Measurements from ENCODE around the gene SPEN. TPM values are rescaled to one million over a fixed set of nuclear protein-coding genes. Genes with fewer than 3 reads are reported as not detected.
A peak's percentile ranks its signal among the peaks of the same experiment; 100 is the strongest.

The SPEN gene
- total and polyA plus RNA-seq, 9 of the 15 experiments (the other 6 are each of a cell fraction or from before 2014, with no cell fraction given), result 5.7 to 87.5 (median 27.2) TPM

- TF ChIP-seq HINFP (tag; conservative IDR thresholded peaks at IDR 0.05; ENCODE audit: low read depth), result no peak
- no peak for TF ChIP-seq IRF2 (CRISPR knock-in tag; IDR thresholded peaks at IDR 0.05)
- peak; percentile 80 for TF ChIP-seq CHD1 (IDR thresholded peaks at IDR 0.05; ENCODE audit: low read length)
- TF ChIP-seq ZNF785 (CRISPR knock-in tag; IDR thresholded peaks at IDR 0.05), result no peak
- no peak for TF ChIP-seq KAT2B (IDR thresholded peaks at IDR 0.05; ENCODE audit: low read depth, low read length)
- no peak for TF ChIP-seq TCFL5 (CRISPR knock-in tag; conservative IDR thresholded peaks at IDR 0.05)
- TF ChIP-seq NFXL1 (CRISPR knock-in tag; IDR thresholded peaks at IDR 0.05), result no peak
- peak; percentile 23 to 36; a peak in 3 of 4 replicates for TF ChIP-seq FOXK2 (conservative IDR thresholded peaks at IDR 0.05 in 1 of 2, IDR thresholded peaks at IDR 0.05 in 1 of 2; ENCODE audit: low read depth in 2 of 2)
- no peak; the same call in 1 of the 2 replicates for TF ChIP-seq CREB3 (tag; conservative IDR thresholded peaks at IDR 0.05; ENCODE audit: low read depth)
- TF ChIP-seq ID3 (CRISPR knock-in tag; IDR thresholded peaks at IDR 0.05), result no peak
- TF ChIP-seq ID3 (tag; IDR thresholded peaks at IDR 0.05), result 0 out of 2 replicates have a peak, but pooled peaks have one; percentile 52
- TF ChIP-seq ARID2 (IDR thresholded peaks at IDR 0.05), result no peak
- peak; percentile 39; the same call in 1 of the 2 replicates for TF ChIP-seq E2F4 (CRISPR knock-in tag; IDR thresholded peaks at IDR 0.05; ENCODE audit: low read depth)
- no peak for TF ChIP-seq ZSCAN32 (CRISPR knock-in tag; IDR thresholded peaks at IDR 0.05)
- TF ChIP-seq NR0B1 (IDR thresholded peaks at IDR 0.05; ENCODE audit: partially characterized antibody), result no peak
- TF ChIP-seq GATAD2B (IDR thresholded peaks at IDR 0.05; ENCODE audit: borderline replicate concordance), result no peak
- TF ChIP-seq E2F5 (CRISPR knock-in tag; IDR thresholded peaks at IDR 0.05), result no peak
- no peak for TF ChIP-seq ZNF431 (CRISPR knock-in tag; IDR thresholded peaks at IDR 0.05)
Measured at GRCh38 chr1:15949453-15950245, 102.1 kb downstream of the SPEN start (continued).

Data from K562 (cell line).